GM21619 (cell line): ENCODE results near the gene TRRAP.
"Not testable (repeated sequence)": the region's sequence is repeated elsewhere in the genome, so short reads cannot be mapped to it uniquely, and the experiment has no call there.

Source experiments
- ATAC-seq: cut with Tn5 transposase; IDR thresholded peaks from one replicate; pipeline ENCODE4 v1.9.1; 2021; ENCODE audit not compliant: unreplicated experiment

TRRAP gene

DNA sequence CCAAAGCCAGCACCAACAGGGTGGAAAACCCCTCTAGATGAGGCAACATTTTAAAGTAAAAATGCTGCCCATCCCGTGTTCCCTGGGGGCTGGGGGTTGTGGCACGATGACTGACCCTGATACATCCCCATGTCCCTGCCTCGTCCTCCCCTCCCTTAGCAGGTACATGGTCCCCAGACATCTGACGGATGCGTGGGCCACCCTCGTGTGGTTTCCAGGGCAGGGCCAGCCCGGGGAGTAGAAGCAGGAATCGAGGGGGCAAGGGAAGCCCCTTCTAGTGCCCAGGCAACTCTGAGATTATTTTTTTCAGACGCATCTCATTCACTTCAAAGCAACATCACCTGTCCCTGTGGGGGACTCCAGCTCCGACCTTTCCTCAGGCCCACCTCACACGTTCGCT is 12.0 kb upstream of the TRRAP start:
- ATAC-seq = no peak

GRCh38 chr7:98866765-98867164 is 11.6 kb upstream of the TRRAP start:
- ATAC-seq = no peak

- no peak for ATAC-seq
These were observed 9.9 kb upstream of the TRRAP start for GRCh38 chr7:98868450-98868849.

- no peak for ATAC-seq
These were observed 9.2 kb upstream of the TRRAP start for GRCh38 chr7:98869027-98869596.

GRCh38 chr7:98869597-98870120 is 8.7 kb upstream of the TRRAP start, which contains the start of gene TMEM130:
Gene TMEM130 (minus strand): TSS chr7:98870014. CDS start chr7:98869861, 153 bp downstream.
- peak; percentile 10 for ATAC-seq

- peak; percentile 85 for ATAC-seq
These were observed 8.1 kb upstream of the TRRAP start for GRCh38 chr7:98870121-98870651.

GRCh38 chr7:98870807-98871491 is 7.4 kb upstream of the TRRAP start:
- no peak for ATAC-seq

GRCh38 chr7:98872328-98872924 is 5.9 kb upstream of the TRRAP start:
- no peak for ATAC-seq

DNA sequence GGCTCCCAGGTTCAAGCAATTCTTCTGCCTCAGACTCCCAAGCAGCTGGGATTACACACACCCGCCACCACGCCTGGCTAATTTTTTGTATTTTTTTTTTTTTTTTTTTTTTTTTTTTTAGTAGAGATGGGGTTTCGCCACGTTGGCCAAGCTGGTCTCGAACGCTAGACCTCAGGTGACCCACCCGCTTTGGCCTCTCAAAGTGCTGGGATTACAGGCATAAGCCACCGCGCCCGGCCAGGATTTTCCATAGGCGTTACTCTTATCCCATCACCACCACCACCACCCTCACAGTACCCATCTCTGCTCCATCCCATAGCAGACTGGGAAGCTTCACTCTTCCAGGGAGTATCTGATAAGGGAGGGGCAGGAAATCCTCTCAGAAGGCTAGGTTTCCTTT is 4.7 kb upstream of the TRRAP start:
- not testable (repeated sequence) for ATAC-seq

DNA sequence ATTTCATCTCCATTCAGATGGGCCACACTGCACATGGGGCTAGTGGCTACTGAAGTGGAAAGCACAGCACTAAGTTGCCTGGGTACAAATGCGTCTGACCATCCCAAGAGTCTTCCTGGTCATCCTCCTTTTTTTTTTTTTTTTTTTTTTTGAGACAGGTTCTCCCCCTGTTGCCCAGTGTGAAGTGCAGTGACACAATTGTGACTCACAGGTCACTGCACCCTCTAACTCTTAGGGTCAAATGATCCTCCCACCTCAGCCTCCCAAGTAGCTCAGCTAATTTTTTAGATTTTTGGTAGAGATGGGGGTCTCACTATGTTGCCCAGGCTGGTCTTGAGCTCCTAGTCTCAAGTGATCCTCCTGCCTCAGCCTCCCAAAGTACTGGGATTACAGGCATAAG is 3.4 kb upstream of the TRRAP start:
- ATAC-seq = no peak

- ATAC-seq = no peak
These were observed 2.8 kb upstream of the TRRAP start for GRCh38 chr7:98875501-98875900.

DNA sequence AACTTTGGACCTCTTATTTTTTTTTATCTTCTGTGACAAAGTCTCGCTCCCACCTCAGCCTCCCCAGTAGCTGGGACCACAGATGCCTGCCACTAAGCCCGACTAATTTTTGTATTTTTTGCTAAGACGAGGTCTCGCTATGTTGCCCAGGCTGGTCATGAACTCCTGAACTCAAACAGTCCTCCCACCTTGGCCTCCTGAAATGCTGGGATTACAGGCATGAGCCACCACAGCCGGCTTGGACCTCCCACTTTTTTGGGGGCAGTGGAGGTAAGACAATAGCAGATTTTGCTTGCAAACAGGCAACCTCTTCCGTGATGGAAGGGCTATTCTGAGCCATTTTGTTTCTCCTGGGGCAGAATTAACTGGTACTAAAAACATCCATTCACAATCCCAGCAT is 1.2 kb upstream of the TRRAP start:
- no peak for ATAC-seq

- ATAC-seq = no peak
These were observed 504 bp upstream of the TRRAP start for GRCh38 chr7:98877692-98878364.

DNA sequence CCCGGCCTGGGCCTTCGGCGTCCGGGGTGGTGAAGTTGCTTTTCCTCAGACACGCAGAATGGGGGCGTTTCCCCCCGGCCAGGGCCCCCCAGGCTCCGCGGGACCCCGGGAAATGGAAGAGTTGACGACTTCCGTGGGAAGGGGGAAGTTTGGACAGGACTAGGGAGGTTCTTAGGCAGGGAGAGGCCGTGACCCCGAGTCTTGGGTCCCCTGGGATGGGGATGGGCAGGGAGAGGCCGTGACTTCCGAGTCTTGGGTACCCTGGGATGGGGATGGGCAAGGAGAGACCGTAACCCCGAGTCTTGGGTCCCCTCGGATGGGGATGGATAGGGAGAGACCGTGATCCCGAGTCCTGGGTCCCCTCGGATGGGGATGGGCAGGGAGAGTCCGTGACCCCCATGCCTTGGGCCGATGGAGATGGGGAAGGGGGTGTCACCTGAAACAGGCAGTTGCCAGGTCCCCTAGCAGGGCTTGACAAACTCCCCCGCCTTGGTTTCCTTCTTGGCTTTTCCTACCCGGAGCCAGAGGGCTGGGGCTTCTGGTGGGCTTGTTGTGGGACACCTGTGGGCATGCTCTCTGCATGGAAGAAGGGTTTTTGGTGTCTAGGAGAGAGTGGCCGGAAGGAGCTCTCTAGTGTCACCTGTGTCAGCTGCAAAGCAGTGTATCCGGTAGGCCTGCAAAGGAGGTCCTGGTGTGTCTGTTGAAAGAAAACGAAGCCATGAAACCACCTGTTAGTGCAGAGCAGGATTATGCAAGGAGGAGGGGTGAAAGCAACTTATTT is 1.1 kb downstream of the TRRAP start:
- ATAC-seq = peak; percentile 74

- ATAC-seq = no peak
These were observed 1.6 kb downstream of the TRRAP start for GRCh38 chr7:98879979-98880315.

GRCh38 chr7:98880485-98880884 is 2.2 kb downstream of the TRRAP start:
- ATAC-seq = no peak

DNA sequence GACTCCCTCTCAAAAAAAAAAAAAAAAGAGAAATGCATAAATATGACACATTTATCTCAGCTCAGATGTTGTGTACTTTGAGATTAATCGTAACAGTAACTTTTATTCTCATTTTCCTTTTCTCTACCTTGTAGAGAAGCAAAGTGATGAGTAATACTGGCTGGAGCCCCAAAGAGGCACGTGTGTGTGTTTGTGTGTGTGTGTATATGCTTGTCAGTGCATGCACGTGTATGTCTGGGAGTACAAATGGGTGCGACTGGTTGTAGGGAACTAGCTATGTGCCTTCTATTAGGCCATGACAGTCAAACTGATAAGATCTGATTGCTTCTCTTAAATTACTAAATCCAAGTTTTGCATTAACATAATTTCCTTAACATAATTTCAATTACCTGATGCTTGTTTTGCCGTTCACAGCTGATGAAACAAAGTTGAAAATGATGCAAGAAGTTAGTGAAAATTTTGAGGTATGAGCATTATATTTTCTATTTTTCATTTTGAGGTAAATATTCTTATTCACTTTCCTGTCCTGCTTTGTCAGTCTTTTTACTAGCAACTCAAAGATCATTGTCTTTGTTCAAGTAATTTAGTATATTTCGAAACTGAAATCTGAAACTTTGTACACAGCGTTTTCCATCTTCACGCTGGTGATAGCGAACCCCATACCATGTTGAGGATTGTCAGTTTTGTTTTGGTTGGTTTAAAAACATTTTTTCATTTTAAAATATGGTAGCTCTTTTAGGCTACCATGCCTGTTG is 3.4 kb downstream of the TRRAP start:
- no peak for ATAC-seq

DNA sequence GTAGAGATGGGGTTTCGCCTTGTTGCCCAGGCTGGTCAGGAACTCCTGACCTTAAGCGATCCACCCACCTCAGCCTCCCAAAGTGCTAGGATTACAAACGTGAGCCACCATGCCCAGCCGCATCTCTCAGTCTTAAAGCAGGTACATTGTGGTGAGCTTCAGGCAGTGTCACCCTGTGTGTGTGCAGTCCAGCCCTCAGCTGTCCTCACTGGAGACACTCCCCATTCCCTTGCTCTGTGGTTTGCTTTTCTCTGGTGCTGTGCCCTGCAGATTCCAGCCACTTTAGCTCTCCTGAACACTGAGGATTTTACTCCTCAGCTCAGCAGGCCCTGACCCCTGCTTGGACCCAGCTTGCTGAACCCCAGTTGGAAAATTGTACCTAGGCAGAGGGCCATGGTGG is 6.1 kb downstream of the TRRAP start:
- no peak for ATAC-seq

GRCh38 chr7:98887038-98887437 is 8.7 kb downstream of the TRRAP start:
- ATAC-seq = no peak

DNA sequence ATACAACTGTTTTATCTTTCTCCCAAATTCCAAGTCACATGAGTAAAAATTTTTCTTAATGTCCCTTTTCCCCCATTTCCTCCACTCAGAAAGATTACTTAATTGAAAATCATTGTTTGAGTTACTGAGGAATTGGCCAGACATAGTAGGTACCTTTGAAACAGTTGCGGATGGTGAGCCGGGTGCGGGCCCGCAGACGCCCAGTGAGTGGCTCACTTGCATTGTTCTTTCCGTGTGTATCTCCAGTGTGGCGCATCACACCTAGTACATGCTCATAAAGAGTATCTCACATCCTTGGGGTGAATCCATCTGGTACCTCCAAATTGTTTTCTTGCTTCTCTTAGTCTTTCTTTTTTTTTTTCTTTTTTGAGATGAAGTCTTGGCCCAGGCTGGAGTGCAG is 14.3 kb downstream of the TRRAP start:
- ATAC-seq = no peak
